Kidney epithelial cell (primary cell): ENCODE data around the gene AIG1. TPM values are rescaled to one million over a fixed set of nuclear protein-coding genes. Genes with fewer than 3 reads are reported as not detected.

ENCODE experiments used
- DNase-seq: peaks from one replicate; pipeline ENCODE4 v3.0.0-alpha.2; 2010; ENCODE audit warnings: low read depth
- H3K27me3 ChIP-seq: 2 replicates; pipeline ENCODE4 v1.6.0; 2011; ENCODE audit warnings: low read length; ENCODE audit not compliant: control insufficient read depth, insufficient read depth
- H3K36me3 ChIP-seq: 2 replicates; pipeline ENCODE4 v1.5.1; 2011; ENCODE audit warnings: low read length; ENCODE audit not compliant: control insufficient read depth, insufficient read depth
- H3K4me3 ChIP-seq: 2 replicates; pipeline ENCODE4 v1.5.1; 2011; ENCODE audit warnings: low read depth, mild to moderate bottlenecking, control low read depth, low read length
- CTCF ChIP-seq: IDR thresholded peaks from 2 replicates; pipeline ENCODE4 v1.5.1; 2011; ENCODE audit warnings: mild to moderate bottlenecking, moderate library complexity, low read length, control low read depth, inconsistent platforms; ENCODE audit not compliant: insufficient read depth, poor library complexity, severe bottlenecking
- total RNA-seq: library from RNA; depleted of rRNA; stranded (reverse); fragments of >200 nt; gene quantifications from 2 replicates; pipeline ENCODE4 v1.2.3, GENCODE V29; 2015

The AIG1 gene
- total RNA-seq, 1 donor from 2014 or later = 62.5 TPM

GRCh38 chr6:143221698-143222097, 161.0 kb downstream of the AIG1 start:
- Histone ChIP-seq H3K36me3 (no peaks in the 10 kb centered on the region), H3K27me3 (no peaks in the 10 kb centered on the region), H3K4me3 (no peak overlapping the region)
- no peak for TF ChIP-seq CTCF
- DNase-seq = no peak

- H3K27me3 ChIP-seq = no peaks in the 10 kb centered on the region
- no peaks in the 10 kb centered on the region for H3K36me3 ChIP-seq
- no peak for TF ChIP-seq CTCF
- DNase-seq = no peak
- no peak overlapping the region for H3K4me3 ChIP-seq
Observed at GRCh38 chr6:143222310-143222709, 161.6 kb downstream of the AIG1 start.

GRCh38 chr6:143222801-143223231, 162.1 kb downstream of the AIG1 start:
- no peak overlapping the region for H3K4me3 ChIP-seq
- DNase-seq = no peak
- H3K36me3 ChIP-seq = no peaks in the 10 kb centered on the region
- no peaks in the 10 kb centered on the region for H3K27me3 ChIP-seq
- no peak for TF ChIP-seq CTCF

GRCh38 chr6:143223895-143224294, 163.2 kb downstream of the AIG1 start:
- Histone ChIP-seq H3K36me3 (no peaks in the 10 kb centered on the region), H3K27me3 (no peaks in the 10 kb centered on the region), H3K4me3 (no peak overlapping the region)
- DNase-seq = no peak
- no peak for TF ChIP-seq CTCF

- no peak for DNase-seq
- no peak for TF ChIP-seq CTCF
- no peaks in the 10 kb centered on the region for H3K27me3 ChIP-seq
- H3K36me3 ChIP-seq = no peaks in the 10 kb centered on the region
- H3K4me3 ChIP-seq = no peak overlapping the region
Observed at GRCh38 chr6:143224516-143224915, 163.8 kb downstream of the AIG1 start.

GRCh38 chr6:143225929-143226328, 165.2 kb downstream of the AIG1 start:
- no peak for DNase-seq
- H3K4me3 ChIP-seq = no peak overlapping the region
- no peaks in the 10 kb centered on the region for H3K36me3 ChIP-seq
- no peaks in the 10 kb centered on the region for H3K27me3 ChIP-seq
- TF ChIP-seq CTCF = no peak
